Measurements from ENCODE around the gene GON7.

- TF ChIP-seq, protein P1, sequence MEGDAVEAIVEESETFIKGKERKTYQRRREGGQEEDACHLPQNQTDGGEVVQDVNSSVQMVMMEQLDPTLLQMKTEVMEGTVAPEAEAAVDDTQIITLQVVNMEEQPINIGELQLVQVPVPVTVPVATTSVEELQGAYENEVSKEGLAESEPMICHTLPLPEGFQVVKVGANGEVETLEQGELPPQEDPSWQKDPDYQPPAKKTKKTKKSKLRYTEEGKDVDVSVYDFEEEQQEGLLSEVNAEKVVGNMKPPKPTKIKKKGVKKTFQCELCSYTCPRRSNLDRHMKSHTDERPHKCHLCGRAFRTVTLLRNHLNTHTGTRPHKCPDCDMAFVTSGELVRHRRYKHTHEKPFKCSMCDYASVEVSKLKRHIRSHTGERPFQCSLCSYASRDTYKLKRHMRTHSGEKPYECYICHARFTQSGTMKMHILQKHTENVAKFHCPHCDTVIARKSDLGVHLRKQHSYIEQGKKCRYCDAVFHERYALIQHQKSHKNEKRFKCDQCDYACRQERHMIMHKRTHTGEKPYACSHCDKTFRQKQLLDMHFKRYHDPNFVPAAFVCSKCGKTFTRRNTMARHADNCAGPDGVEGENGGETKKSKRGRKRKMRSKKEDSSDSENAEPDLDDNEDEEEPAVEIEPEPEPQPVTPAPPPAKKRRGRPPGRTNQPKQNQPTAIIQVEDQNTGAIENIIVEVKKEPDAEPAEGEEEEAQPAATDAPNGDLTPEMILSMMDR (IDR thresholded peaks at IDR 0.05), result peak; percentile 15 to 53 (median 26)
- peak; percentile 26 to 83 for TF ChIP-seq POLR2A (IDR thresholded peaks at IDR 0.05)
Measured at GRCh38 chr14:93206793-93207467, at the start of gene GON7, which contains the start of gene UBR7.
